Thyroid gland (tissue), 4 donors: ENCODE results near the gene RP2.

Source experiments
- POLR2A ChIP-seq, 2 donors: fragments of 450-650 bp; IDR thresholded peaks; one replicate each; pipeline ENCODE4 v1.6.1; 2017; ENCODE audit warnings: antibody characterized with exemption in 2 of 2, mild to moderate bottlenecking in 2 of 2, moderate library complexity in 1 of 2
- TF ChIP-seq, protein P1 (sequence below), 6 experiments: fragments of 200-600 bp in 3 of 6; fragments of 450-650 bp in 3 of 6; sonication (generic) in 3 of 6; IDR thresholded peaks; one replicate each; pipeline ENCODE4 v1.5.1; 2016 to 2019; ENCODE audit warnings: antibody characterized with exemption in 6 of 6, mild to moderate bottlenecking in 2 of 6, inconsistent platforms in 1 of 6, moderate library complexity in 1 of 6

DNA sequence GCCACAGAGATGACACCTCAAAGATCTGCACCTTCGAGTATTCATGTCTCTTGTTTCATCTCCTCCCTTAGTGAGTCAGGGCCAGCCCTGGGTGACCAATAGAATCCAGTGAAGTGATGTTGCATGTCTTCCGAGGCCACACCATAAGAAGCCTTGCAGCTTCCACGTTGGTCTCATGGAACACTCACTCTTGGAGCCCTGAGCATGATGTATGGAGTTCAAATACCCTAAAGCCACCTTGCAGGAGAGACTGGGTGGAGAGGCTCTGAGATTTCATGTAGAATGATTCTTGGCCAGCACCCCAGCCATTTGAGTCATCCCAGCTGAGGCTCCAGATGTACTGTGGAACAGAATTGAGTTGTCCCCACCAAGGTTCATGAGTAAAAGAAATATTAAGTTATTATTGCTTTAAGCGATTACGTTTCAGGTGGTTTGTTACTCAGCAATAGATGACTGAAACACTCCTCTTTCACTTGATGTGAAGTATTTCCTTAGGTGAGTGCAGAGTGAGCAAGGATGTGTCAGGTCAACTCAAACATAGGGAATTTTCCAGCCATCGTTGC lies 5.0 kb upstream of the RP2 start:
- TF ChIP-seq, protein P1, sequence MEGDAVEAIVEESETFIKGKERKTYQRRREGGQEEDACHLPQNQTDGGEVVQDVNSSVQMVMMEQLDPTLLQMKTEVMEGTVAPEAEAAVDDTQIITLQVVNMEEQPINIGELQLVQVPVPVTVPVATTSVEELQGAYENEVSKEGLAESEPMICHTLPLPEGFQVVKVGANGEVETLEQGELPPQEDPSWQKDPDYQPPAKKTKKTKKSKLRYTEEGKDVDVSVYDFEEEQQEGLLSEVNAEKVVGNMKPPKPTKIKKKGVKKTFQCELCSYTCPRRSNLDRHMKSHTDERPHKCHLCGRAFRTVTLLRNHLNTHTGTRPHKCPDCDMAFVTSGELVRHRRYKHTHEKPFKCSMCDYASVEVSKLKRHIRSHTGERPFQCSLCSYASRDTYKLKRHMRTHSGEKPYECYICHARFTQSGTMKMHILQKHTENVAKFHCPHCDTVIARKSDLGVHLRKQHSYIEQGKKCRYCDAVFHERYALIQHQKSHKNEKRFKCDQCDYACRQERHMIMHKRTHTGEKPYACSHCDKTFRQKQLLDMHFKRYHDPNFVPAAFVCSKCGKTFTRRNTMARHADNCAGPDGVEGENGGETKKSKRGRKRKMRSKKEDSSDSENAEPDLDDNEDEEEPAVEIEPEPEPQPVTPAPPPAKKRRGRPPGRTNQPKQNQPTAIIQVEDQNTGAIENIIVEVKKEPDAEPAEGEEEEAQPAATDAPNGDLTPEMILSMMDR (IDR thresholded peaks at IDR 0.05): no peak
- no peak for TF ChIP-seq POLR2A (IDR thresholded peaks at IDR 0.05)
